MCF 10A (cell line): ENCODE measurements around the gene PPM1G. TPM values are rescaled to one million over a fixed set of nuclear protein-coding genes. Genes with fewer than 3 reads are reported as not detected.

Experiments
- BruUV-seq: library from RNA; stranded (reverse); fragments of 400-500 nt; replicated peaks from 2 replicates; lab custom pipeline; 2021; lab: Mats Ljungman, UMichigan
- CTCF ChIA-PET: fragments of 300-600 bp; sonication (Branson Sonifier 250); formaldehyde crosslinking; extraction: SDS; loops from one replicate; lab custom pipeline; 2021; ENCODE audit warnings: antibody characterized with exemption, inconsistent platforms; lab: Yijun Ruan, JAX
- POLR2A ChIA-PET: fragments of 300-600, 350-650 bp; sonication (Branson Sonifier 250); formaldehyde crosslinking; extraction: SDS; loops from one replicate; lab custom pipeline; 2020; ENCODE audit warnings: antibody characterized with exemption, inconsistent platforms; lab: Yijun Ruan, JAX
- DNase-seq: peaks from one replicate; pipeline ENCODE4 v3.0.0-alpha.2; 2018; ENCODE audit not compliant: unreplicated experiment
- H3K27ac Mint-ChIP-seq: one replicate; pipeline ENCODE4 v1.8.0; 2022; ENCODE audit warnings: mild to moderate bottlenecking, low read depth, mixed read lengths; ENCODE audit not compliant: unreplicated experiment
- H3K27me3 Mint-ChIP-seq: one replicate; pipeline ENCODE4 v1.8.0; 2022; ENCODE audit warnings: mixed read lengths; ENCODE audit not compliant: insufficient read depth, unreplicated experiment
- H3K36me3 Mint-ChIP-seq: one replicate; pipeline ENCODE4 v1.8.0; 2022; ENCODE audit warnings: mild to moderate bottlenecking, moderate library complexity, mixed read lengths; ENCODE audit not compliant: insufficient read depth, unreplicated experiment
- H3K4me1 Mint-ChIP-seq: one replicate; pipeline ENCODE4 v1.8.0; 2022; ENCODE audit warnings: mixed read lengths; ENCODE audit not compliant: insufficient read depth, unreplicated experiment
- H3K4me3 Mint-ChIP-seq: one replicate; pipeline ENCODE4 v1.8.0; 2022; ENCODE audit warnings: mild to moderate bottlenecking, moderate library complexity, mixed read lengths; ENCODE audit not compliant: unreplicated experiment
- H3K9me3 Mint-ChIP-seq: one replicate; pipeline ENCODE4 v1.8.0; 2022; ENCODE audit warnings: mixed read lengths; ENCODE audit not compliant: unreplicated experiment
- intact Hi-C: fragments of 100-400 bp; cut with micrococcal nuclease; formaldehyde crosslinking; loops from 2 replicates; pipeline ENCODE4 v1.14.1; 2022
- total RNA-seq: library from RNA; stranded (reverse); gene quantifications from 2 replicates; pipeline ENCODE4 v1.2.3, GENCODE V29; 2022
- TF ChIP-seq, protein P1 (sequence below): fragments of 200-600 bp; IDR thresholded peaks from one replicate; pipeline ENCODE4 v1.8.0; 2022; ENCODE audit warnings: antibody characterized with exemption, mild to moderate bottlenecking; ENCODE audit not compliant: unreplicated experiment

PPM1G gene
- total RNA-seq, 1 experiment from 2014 or later = 123 TPM

DNA sequence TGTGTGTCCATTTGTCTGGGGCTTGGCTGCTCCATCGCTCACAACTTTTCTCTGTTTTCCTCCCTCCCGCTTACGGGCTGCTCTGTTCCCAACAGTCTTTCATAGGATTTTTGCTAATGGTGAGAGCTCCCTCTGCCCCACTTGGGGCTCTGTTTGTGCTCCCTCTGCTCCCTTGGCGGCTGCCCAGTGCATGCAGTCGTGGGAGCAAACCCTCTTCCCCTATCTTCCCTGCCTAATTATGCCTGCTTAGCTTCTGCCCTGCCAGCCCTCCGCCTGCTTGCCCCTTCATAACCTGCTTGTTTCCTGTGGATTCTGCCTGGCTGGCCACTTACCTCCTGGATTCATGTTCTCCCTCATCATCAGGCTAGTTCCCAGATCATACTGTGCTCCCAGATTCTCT is 26.2 kb upstream of the PPM1G start:
- Mint-ChIP-seq H3K27ac (no peak overlapping the region), H3K4me3 (no peak overlapping the region), H3K4me1 (peaks cover 5% of the 10 kb centered on the region), H3K36me3 (peaks cover 88% of the 10 kb centered on the region), H3K27me3 (no peaks in the 10 kb centered on the region), H3K9me3 (no peaks in the 10 kb centered on the region)
- no TSS peak for BruUV-seq
- POLR2A ChIA-PET = interaction anchor here (1.3 kb wide), 1 partner anchor 11 kb away, joined by 5 read pairs; no protein-coding TSS in a partner anchor
- TF ChIP-seq, protein P1, sequence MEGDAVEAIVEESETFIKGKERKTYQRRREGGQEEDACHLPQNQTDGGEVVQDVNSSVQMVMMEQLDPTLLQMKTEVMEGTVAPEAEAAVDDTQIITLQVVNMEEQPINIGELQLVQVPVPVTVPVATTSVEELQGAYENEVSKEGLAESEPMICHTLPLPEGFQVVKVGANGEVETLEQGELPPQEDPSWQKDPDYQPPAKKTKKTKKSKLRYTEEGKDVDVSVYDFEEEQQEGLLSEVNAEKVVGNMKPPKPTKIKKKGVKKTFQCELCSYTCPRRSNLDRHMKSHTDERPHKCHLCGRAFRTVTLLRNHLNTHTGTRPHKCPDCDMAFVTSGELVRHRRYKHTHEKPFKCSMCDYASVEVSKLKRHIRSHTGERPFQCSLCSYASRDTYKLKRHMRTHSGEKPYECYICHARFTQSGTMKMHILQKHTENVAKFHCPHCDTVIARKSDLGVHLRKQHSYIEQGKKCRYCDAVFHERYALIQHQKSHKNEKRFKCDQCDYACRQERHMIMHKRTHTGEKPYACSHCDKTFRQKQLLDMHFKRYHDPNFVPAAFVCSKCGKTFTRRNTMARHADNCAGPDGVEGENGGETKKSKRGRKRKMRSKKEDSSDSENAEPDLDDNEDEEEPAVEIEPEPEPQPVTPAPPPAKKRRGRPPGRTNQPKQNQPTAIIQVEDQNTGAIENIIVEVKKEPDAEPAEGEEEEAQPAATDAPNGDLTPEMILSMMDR = no peak
- intact Hi-C loops = no loop called here
- DNase-seq = no peak
- CTCF ChIA-PET = interaction anchor here (0.7 to 1.0 kb wide), 2 partner anchors 17 to 210 kb away, joined by 3 to 4 read pairs; no protein-coding TSS in a partner anchor

DNA sequence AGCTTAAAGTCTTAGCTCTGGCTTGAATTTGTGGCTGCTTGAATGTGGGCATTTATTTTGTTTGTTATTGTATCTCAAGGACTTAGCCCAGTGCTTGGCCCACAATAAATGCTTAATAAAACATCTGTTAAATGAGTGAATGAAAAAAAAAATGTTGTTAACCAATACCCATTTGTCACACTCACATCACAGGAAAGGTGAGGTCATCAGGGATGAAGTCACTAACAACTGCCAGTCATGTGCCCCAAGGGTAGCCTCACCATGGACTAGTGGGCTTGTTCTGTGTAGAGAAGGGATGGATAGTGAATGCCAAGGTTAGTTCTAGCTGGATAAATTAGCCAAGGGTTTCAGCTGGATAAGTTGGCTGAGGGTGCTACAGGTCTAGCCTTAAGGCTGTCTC is 22.0 kb upstream of the PPM1G start:
- Mint-ChIP-seq H3K4me3 (no peak overlapping the region), H3K27ac (no peak overlapping the region), H3K36me3 (peaks cover 72% of the 10 kb centered on the region), H3K4me1 (peaks cover 16% of the 10 kb centered on the region), H3K9me3 (no peaks in the 10 kb centered on the region), H3K27me3 (no peaks in the 10 kb centered on the region)
- BruUV-seq = no TSS peak
- DNase-seq = peak; percentile 35
- POLR2A ChIA-PET = interaction anchor here (2.1 to 7.3 kb wide), 5 partner anchors 13 to 111 kb away, joined by 5 to 205 read pairs (median 33); partner anchors contain the start of genes GTF3C2, PPM1G and ZNF513
- TF ChIP-seq, protein P1 = no peak
- CTCF ChIA-PET = interaction anchor here (0.7 to 1.9 kb wide), 11 partner anchors 9 to 1559 kb away, joined by 3 to 22 read pairs (median 3); partner anchors contain the start of genes CCDC121, GPN1 and IFT172
- intact Hi-C loops = no loop called here

DNA sequence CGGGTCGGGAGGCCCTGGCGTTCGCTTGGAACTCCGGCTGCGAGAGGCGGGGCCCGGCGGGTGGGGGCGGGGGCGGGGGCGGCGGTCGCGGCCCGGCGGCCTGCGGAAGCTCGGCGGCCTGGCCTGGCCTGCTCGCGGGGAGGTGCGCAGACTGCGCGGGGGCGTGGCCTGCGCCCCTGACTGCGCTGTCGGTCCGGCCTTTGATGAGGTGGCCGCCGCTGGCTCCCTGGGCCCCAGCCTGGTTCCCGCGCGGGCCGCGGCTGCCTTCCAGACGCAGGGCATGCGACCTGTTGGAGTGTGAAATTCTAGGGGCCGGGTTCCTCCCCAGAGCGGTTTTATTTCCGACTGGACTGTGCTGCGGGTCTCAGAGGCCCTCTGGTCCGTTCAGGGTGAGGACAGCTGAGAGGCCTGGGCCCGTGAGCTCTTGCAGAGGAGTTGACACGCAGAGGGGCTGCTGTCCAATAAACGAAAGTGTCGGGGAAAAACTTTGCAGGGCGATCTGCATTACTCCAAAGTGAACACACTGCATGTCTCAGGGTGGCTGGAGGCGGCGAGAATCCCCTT is 19.7 kb upstream of the PPM1G start:
- Mint-ChIP-seq H3K4me1 (peaks cover 16% of the 10 kb centered on the region), H3K4me3 (peak overlapping the region; percentile 94), H3K27me3 (no peaks in the 10 kb centered on the region), H3K36me3 (peaks cover 48% of the 10 kb centered on the region), H3K27ac (peak overlapping the region; percentile 94), H3K9me3 (no peaks in the 10 kb centered on the region)
- BruUV-seq = no TSS peak
- CTCF ChIA-PET = interaction anchor here (0.5 to 2.7 kb wide), 8 partner anchors 19 to 254 kb away, joined by 3 to 18 read pairs (median 4); partner anchors contain the start of genes PPM1G and SUPT7L
- DNase-seq = peak; percentile 83
- POLR2A ChIA-PET = interaction anchor here (0.6 to 7.3 kb wide), 27 partner anchors 9 to 543 kb away, joined by 3 to 205 read pairs (median 5); partner anchors contain the start of genes CCDC121, GPN1, GTF3C2 and IFT172
- TF ChIP-seq, protein P1 = no peak
- intact Hi-C loops = loop anchor here (1.0 to 5.0 kb wide), 3 partner anchors 20 to 198 kb away; partner anchors contain the start of genes CCDC121, GPN1, PPM1G and ZNF512
